ENCODE measurements around the gene FLT3. TPM values are rescaled to one million over a fixed set of nuclear protein-coding genes. Genes with fewer than 3 reads are reported as not detected.

The FLT3 gene
- total and polyA plus RNA-seq, 2 of the 13 experiments (the other 11 are each of a cell fraction or from before 2014, with no cell fraction given): not detected

DNA sequence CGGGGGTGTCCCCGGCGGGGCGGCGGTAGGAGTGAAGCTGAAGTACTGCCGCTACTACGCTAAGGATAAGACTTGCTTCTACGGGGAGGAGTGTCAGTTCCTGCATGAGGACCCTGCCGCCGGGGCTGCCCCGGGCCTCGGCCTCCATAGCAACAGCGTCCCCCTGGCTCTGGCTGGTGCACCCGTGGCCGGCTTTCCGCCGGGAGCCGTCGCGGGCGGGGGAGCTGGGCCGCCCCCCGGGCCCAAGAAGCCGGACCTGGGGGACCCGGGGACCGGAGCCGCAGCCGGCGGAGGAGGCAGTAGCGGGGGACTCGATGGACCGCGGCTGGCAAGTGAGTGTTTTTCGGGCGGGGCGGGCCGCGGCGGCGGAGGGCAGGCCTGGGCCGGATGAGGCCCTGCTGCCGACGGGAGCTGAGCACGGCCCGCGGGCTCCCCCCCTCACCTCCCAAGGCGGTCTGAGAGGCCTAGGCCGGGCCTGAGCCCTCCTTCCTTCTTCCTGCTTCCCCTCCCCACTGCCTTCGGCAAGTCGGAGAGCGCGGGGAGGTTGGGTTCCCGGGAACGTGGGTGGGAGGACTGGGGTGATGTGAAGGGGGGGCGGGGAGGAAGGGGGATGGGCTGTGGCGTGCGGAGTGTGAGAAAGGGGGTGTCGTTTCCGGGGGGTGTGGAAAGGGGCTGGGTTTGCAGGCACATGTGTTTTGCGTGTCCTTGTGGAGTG is 38.5 kb upstream of the FLT3 start (continued):
- no peak for TF ChIP-seq HOXA7 (CRISPR knock-in tag; IDR thresholded peaks at IDR 0.05)
- TF ChIP-seq ZNF629 (CRISPR knock-in tag; conservative IDR thresholded peaks at IDR 0.05): no peak
- TF ChIP-seq, protein P1, sequence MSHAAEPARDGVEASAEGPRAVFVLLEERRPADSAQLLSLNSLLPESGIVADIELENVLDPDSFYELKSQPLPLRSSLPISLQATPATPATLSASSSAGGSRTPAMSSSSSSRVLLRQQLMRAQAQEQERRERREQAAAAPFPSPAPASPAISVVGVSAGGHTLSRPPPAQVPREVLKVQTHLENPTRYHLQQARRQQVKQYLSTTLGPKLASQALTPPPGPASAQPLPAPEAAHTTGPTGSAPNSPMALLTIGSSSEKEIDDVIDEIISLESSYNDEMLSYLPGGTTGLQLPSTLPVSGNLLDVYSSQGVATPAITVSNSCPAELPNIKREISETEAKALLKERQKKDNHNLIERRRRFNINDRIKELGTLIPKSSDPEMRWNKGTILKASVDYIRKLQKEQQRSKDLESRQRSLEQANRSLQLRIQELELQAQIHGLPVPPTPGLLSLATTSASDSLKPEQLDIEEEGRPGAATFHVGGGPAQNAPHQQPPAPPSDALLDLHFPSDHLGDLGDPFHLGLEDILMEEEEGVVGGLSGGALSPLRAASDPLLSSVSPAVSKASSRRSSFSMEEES (CRISPR knock-in tag; IDR thresholded peaks at IDR 0.05): no peak
- TF ChIP-seq, protein P2, sequence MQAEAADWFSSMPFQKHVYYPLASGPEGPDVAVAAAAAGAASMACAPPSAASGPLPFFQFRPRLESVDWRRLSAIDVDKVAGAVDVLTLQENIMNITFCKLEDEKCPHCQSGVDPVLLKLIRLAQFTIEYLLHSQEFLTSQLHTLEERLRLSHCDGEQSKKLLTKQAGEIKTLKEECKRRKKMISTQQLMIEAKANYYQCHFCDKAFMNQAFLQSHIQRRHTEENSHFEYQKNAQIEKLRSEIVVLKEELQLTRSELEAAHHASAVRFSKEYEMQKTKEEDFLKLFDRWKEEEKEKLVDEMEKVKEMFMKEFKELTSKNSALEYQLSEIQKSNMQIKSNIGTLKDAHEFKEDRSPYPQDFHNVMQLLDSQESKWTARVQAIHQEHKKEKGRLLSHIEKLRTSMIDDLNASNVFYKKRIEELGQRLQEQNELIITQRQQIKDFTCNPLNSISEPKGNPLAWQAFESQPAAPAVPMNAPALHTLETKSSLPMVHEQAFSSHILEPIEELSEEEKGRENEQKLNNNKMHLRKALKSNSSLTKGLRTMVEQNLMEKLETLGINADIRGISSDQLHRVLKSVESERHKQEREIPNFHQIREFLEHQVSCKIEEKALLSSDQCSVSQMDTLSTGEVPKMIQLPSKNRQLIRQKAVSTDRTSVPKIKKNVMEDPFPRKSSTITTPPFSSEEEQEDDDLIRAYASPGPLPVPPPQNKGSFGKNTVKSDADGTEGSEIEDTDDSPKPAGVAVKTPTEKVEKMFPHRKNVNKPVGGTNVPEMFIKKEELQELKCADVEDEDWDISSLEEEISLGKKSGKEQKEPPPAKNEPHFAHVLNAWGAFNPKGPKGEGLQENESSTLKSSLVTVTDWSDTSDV (CRISPR knock-in tag; IDR thresholded peaks at IDR 0.05): no peak
- TF ChIP-seq, protein P3, sequence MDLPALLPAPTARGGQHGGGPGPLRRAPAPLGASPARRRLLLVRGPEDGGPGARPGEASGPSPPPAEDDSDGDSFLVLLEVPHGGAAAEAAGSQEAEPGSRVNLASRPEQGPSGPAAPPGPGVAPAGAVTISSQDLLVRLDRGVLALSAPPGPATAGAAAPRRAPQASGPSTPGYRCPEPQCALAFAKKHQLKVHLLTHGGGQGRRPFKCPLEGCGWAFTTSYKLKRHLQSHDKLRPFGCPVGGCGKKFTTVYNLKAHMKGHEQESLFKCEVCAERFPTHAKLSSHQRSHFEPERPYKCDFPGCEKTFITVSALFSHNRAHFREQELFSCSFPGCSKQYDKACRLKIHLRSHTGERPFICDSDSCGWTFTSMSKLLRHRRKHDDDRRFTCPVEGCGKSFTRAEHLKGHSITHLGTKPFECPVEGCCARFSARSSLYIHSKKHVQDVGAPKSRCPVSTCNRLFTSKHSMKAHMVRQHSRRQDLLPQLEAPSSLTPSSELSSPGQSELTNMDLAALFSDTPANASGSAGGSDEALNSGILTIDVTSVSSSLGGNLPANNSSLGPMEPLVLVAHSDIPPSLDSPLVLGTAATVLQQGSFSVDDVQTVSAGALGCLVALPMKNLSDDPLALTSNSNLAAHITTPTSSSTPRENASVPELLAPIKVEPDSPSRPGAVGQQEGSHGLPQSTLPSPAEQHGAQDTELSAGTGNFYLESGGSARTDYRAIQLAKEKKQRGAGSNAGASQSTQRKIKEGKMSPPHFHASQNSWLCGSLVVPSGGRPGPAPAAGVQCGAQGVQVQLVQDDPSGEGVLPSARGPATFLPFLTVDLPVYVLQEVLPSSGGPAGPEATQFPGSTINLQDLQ (CRISPR knock-in tag; IDR thresholded peaks at IDR 0.05): no peak
- no peak for TF ChIP-seq ZNF7 (CRISPR knock-in tag; IDR thresholded peaks at IDR 0.05)
- no peak for TF ChIP-seq HHEX (CRISPR knock-in tag; IDR thresholded peaks at IDR 0.05)
- peak; percentile 45; the same call in 1 of the 2 replicates for TF ChIP-seq POLR2AphosphoS5 (IDR thresholded peaks at IDR 0.05; ENCODE audit: low read depth, low read length)
- TF ChIP-seq CREM (IDR thresholded peaks at IDR 0.05): 0 out of 2 replicates have a peak, but pooled peaks have one; percentile 16
- TF ChIP-seq CREM (CRISPR knock-in tag; IDR thresholded peaks at IDR 0.05): no peak
- no peak for TF ChIP-seq JUNB (CRISPR knock-in tag; IDR thresholded peaks at IDR 0.05; ENCODE audit: borderline replicate concordance)
- TF ChIP-seq REL (CRISPR knock-in tag; conservative IDR thresholded peaks at IDR 0.05): no peak
- TF ChIP-seq, protein P4, sequence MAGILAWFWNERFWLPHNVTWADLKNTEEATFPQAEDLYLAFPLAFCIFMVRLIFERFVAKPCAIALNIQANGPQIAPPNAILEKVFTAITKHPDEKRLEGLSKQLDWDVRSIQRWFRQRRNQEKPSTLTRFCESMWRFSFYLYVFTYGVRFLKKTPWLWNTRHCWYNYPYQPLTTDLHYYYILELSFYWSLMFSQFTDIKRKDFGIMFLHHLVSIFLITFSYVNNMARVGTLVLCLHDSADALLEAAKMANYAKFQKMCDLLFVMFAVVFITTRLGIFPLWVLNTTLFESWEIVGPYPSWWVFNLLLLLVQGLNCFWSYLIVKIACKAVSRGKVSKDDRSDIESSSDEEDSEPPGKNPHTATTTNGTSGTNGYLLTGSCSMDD (CRISPR knock-in tag; IDR thresholded peaks at IDR 0.05): no peak
- no peak for TF ChIP-seq MYPOP (CRISPR knock-in tag; IDR thresholded peaks at IDR 0.05)
- no peak for TF ChIP-seq ZNF496 (CRISPR knock-in tag; IDR thresholded peaks at IDR 0.05; ENCODE audit: insufficient replicate concordance)
- no peak for TF ChIP-seq MATR3 (CRISPR knock-in tag; IDR thresholded peaks at IDR 0.05)
- TF ChIP-seq MBNL3 (CRISPR knock-in tag; conservative IDR thresholded peaks at IDR 0.05): no peak
- no peak for TF ChIP-seq ZFP82 (CRISPR knock-in tag; IDR thresholded peaks at IDR 0.05; ENCODE audit: borderline replicate concordance)
- no peak for TF ChIP-seq HIVEP1 (CRISPR knock-in tag; IDR thresholded peaks at IDR 0.05)
- TF ChIP-seq IKZF1 (IDR thresholded peaks at IDR 0.05): no peak
- TF ChIP-seq, protein P5, sequence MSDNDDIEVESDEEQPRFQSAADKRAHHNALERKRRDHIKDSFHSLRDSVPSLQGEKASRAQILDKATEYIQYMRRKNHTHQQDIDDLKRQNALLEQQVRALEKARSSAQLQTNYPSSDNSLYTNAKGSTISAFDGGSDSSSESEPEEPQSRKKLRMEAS (IDR thresholded peaks at IDR 0.05): peak; percentile 72
- peak; percentile 42; the same call in 1 of the 2 replicates for TF ChIP-seq ARNTL (CRISPR knock-in tag; IDR thresholded peaks at IDR 0.05)
